ENCODE results near the gene DLGAP1. TPM values are rescaled to one million over a fixed set of nuclear protein-coding genes. Genes with fewer than 3 reads are reported as not detected.

The DLGAP1 gene
- total RNA-seq, 1 donor from 2014 or later, result 7.7 TPM

DNA sequence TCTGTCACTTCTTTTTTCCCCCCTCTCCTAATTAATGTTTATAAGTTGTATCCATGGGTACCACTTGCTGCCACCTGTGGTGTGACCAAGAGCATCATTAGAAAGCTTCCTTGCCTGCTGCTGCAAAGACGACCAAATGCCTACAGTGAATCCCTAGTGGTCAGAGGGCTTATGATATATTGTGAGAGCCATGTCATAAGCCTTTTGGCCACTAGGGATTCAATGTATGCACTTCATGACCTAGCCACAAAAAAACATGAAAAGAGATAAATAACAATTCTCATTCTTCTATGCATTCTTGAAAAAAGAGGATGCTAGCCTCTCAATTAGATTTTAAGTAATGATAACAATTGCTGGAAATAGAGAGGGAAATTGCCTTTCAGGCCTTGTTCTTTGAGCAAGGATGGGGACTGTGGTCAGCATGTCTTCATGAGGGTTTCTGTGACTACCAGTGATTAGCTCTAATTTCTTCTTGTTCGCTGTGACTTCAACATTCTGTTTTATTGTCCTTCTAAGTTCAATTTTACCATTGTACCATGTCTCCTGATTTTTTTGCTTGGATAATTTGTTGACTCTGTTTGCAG, 569.8 kb downstream of the DLGAP1 start:
- Mint-ChIP-seq H3K9me3 (ENCODE audit: low read depth) (no peaks in the 10 kb centered on the region), H3K27ac (ENCODE audit: unreplicated experiment) (no peak overlapping the region), H3K27me3 (ENCODE audit: low read depth) (peaks cover 2% of the 10 kb centered on the region), H3K4me3 (ENCODE audit: unreplicated experiment) (no peak overlapping the region), H3K36me3 (ENCODE audit: low read depth) (no peaks in the 10 kb centered on the region), H3K4me1 (ENCODE audit: low read depth) (peaks cover 8% of the 10 kb centered on the region)
- no peak for DNase-seq (ENCODE audit: low spot score)
- TF ChIP-seq, protein P1, sequence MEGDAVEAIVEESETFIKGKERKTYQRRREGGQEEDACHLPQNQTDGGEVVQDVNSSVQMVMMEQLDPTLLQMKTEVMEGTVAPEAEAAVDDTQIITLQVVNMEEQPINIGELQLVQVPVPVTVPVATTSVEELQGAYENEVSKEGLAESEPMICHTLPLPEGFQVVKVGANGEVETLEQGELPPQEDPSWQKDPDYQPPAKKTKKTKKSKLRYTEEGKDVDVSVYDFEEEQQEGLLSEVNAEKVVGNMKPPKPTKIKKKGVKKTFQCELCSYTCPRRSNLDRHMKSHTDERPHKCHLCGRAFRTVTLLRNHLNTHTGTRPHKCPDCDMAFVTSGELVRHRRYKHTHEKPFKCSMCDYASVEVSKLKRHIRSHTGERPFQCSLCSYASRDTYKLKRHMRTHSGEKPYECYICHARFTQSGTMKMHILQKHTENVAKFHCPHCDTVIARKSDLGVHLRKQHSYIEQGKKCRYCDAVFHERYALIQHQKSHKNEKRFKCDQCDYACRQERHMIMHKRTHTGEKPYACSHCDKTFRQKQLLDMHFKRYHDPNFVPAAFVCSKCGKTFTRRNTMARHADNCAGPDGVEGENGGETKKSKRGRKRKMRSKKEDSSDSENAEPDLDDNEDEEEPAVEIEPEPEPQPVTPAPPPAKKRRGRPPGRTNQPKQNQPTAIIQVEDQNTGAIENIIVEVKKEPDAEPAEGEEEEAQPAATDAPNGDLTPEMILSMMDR (IDR thresholded peaks at IDR 0.05), result peak; percentile 46

DNA sequence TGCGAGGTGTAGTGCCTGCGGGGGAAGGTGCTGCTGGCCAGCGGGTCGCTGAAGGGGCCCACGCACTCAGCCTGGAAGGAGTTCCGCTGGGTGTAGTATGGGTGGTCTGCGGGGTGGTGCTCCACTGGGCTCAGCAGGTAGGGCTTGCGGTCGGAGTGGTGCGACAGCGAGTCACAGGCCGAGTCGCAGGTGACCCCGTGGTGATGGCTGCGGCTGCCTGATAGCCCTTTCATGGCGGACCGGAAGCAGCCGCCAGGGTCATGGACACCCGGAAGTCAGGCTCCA, 575.3 kb downstream of the DLGAP1 start:
- H3K27ac Mint-ChIP-seq (ENCODE audit: unreplicated experiment), result no peak overlapping the region
- TF ChIP-seq, protein P1 (IDR thresholded peaks at IDR 0.05), result no peak
- H3K4me1 Mint-ChIP-seq (ENCODE audit: low read depth), result no peaks in the 10 kb centered on the region
- DNase-seq (ENCODE audit: low spot score), result peak; percentile 88
- H3K36me3 Mint-ChIP-seq (ENCODE audit: low read depth), result peaks cover 3% of the 10 kb centered on the region
- peaks cover 3% of the 10 kb centered on the region for H3K27me3 Mint-ChIP-seq (ENCODE audit: low read depth)
- H3K4me3 Mint-ChIP-seq (ENCODE audit: unreplicated experiment), result no peak overlapping the region
- no peaks in the 10 kb centered on the region for H3K9me3 Mint-ChIP-seq (ENCODE audit: low read depth)

DNA sequence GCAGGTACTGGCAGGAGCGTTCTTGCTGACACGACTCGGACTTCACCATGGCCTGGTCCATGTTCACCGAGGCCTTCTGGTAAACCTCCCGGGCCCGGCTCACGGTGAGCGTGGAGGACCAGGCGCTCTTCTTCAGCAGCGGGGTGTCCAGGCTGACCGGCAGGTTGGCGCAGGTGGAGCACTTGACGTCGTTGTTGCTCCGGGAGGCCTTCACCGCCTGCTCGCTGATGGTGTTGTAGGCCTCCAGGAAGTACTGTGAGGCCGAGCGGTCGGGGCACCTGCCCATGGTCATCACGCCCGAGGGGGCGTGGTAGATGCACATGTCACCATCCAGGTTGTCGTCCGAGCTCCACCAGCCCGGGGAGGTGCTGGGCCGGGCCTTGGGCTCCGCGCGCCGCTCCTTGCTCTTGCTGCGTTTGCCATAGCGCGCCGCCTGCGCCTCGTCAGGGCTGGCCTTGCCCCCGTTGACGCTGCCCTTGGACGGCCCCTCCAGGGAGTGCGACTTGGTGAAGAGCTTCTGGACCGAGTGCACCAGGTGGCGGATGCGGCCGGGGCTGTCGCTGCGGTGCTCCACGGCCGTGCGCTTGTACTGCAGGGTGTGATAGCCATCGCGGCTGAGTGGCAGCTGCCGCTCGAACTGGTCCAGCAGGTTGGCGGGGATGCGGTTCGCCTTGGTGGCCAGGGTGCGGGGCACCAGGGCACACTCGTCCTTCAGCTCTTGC, 575.8 kb downstream of the DLGAP1 start:
- Mint-ChIP-seq H3K27ac (ENCODE audit: unreplicated experiment) (no peak overlapping the region), H3K36me3 (ENCODE audit: low read depth) (peaks cover 3% of the 10 kb centered on the region), H3K27me3 (ENCODE audit: low read depth) (peaks cover 3% of the 10 kb centered on the region), H3K9me3 (ENCODE audit: low read depth) (no peaks in the 10 kb centered on the region), H3K4me3 (ENCODE audit: unreplicated experiment) (no peak overlapping the region), H3K4me1 (ENCODE audit: low read depth) (peaks cover under 1% of the 10 kb centered on the region)
- DNase-seq (ENCODE audit: low spot score), result peak; percentile 91
- TF ChIP-seq, protein P1 (IDR thresholded peaks at IDR 0.05), result no peak

DNA sequence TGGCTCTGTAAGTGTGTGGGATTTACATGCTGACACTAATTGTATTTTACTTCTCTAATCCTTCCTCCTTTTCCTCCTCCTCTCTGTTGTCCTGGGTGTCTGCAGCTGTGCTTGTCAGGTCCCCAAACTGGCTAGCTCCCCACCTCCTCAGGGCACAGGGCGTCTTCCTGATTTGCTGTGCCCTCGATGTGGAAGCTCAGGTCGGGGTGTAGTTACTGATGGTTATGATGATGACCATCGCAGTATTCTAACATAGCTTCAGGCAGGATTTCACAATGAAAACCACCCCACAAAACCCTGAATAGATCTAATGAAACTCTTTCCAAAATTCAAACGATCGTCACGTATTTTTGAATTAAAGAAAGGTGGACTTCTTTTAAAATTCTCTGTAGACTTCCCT, 576.7 kb downstream of the DLGAP1 start:
- H3K27ac Mint-ChIP-seq (ENCODE audit: unreplicated experiment), result no peak overlapping the region
- peaks cover 3% of the 10 kb centered on the region for H3K36me3 Mint-ChIP-seq (ENCODE audit: low read depth)

DNA sequence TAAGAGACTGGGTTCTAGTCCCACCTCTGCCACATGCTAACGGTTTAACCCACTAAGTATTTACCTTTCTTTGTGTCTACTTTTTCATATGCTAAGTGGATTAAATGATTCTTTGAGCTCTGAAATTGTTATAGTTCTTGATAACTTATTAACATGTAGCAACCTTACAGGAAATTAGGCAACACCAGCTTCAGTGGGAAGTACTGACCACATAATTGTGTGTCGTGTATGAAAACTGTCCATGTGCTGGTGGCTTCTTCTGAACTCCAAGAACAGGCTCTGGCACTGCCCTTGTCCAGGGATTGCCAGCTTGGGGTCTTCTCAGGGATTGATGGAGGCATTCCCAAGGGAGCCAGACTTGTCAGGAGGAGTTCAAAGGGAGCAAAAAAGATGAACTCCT, 577.4 kb downstream of the DLGAP1 start:
- peaks cover 5% of the 10 kb centered on the region for H3K4me1 Mint-ChIP-seq (ENCODE audit: low read depth)
- H3K36me3 Mint-ChIP-seq (ENCODE audit: low read depth), result peaks cover 3% of the 10 kb centered on the region
- TF ChIP-seq, protein P1 (IDR thresholded peaks at IDR 0.05), result no peak
- DNase-seq (ENCODE audit: low spot score), result no peak
- H3K27ac Mint-ChIP-seq (ENCODE audit: unreplicated experiment), result no peak overlapping the region
- no peaks in the 10 kb centered on the region for H3K9me3 Mint-ChIP-seq (ENCODE audit: low read depth)
- no peak overlapping the region for H3K4me3 Mint-ChIP-seq (ENCODE audit: unreplicated experiment)
- peaks cover 9% of the 10 kb centered on the region for H3K27me3 Mint-ChIP-seq (ENCODE audit: low read depth)

More for the DNA sequence above, 576.7 kb downstream of the DLGAP1 start:
- peaks cover 5% of the 10 kb centered on the region for H3K4me1 Mint-ChIP-seq (ENCODE audit: low read depth)
- no peak for DNase-seq (ENCODE audit: low spot score)
- TF ChIP-seq, protein P1 (IDR thresholded peaks at IDR 0.05), result no peak
- no peak overlapping the region for H3K4me3 Mint-ChIP-seq (ENCODE audit: unreplicated experiment)
- no peaks in the 10 kb centered on the region for H3K9me3 Mint-ChIP-seq (ENCODE audit: low read depth)
- H3K27me3 Mint-ChIP-seq (ENCODE audit: low read depth), result peaks cover 9% of the 10 kb centered on the region
